ENCODE data around the gene EVA1A. TPM values are rescaled to one million over a fixed set of nuclear protein-coding genes. Genes with fewer than 3 reads are reported as not detected.

The EVA1A gene
- total RNA-seq, 1 donor from 2014 or later: 19.9 TPM

DNA sequence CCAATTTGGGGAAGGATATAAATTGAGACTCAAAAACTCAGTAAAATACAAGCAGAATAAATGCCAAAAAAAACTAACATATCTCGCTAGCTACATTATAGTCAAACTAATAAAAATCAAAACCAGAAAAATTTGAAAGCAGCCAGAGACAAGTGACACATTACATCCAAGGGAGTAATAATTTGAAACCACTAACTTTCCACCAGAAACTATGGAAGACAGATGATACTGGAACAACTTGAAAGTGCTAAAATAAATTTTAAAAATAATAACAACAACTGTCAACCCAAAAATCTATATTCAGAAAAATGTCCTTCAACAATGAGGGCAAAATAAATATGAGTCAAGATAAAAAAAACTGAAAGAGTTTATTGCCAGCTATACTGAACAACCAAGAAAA is 110.7 kb downstream of the EVA1A start:
- DNase-seq (ENCODE audit: low spot score): no peak
- no peaks in the 10 kb centered on the region for H3K36me3 Mint-ChIP-seq (ENCODE audit: low read depth, unreplicated experiment)
- TF ChIP-seq, protein P1, sequence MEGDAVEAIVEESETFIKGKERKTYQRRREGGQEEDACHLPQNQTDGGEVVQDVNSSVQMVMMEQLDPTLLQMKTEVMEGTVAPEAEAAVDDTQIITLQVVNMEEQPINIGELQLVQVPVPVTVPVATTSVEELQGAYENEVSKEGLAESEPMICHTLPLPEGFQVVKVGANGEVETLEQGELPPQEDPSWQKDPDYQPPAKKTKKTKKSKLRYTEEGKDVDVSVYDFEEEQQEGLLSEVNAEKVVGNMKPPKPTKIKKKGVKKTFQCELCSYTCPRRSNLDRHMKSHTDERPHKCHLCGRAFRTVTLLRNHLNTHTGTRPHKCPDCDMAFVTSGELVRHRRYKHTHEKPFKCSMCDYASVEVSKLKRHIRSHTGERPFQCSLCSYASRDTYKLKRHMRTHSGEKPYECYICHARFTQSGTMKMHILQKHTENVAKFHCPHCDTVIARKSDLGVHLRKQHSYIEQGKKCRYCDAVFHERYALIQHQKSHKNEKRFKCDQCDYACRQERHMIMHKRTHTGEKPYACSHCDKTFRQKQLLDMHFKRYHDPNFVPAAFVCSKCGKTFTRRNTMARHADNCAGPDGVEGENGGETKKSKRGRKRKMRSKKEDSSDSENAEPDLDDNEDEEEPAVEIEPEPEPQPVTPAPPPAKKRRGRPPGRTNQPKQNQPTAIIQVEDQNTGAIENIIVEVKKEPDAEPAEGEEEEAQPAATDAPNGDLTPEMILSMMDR (IDR thresholded peaks at IDR 0.05; ENCODE audit: unreplicated experiment): no peak
- H3K27ac Mint-ChIP-seq (ENCODE audit: unreplicated experiment): no peak overlapping the region
- no peak overlapping the region for H3K4me3 Mint-ChIP-seq (ENCODE audit: unreplicated experiment)
- no peaks in the 10 kb centered on the region for H3K4me1 Mint-ChIP-seq (ENCODE audit: unreplicated experiment)
- H3K9me3 Mint-ChIP-seq (ENCODE audit: unreplicated experiment): no peaks in the 10 kb centered on the region
- H3K27me3 Mint-ChIP-seq (ENCODE audit: unreplicated experiment): no peaks in the 10 kb centered on the region

DNA sequence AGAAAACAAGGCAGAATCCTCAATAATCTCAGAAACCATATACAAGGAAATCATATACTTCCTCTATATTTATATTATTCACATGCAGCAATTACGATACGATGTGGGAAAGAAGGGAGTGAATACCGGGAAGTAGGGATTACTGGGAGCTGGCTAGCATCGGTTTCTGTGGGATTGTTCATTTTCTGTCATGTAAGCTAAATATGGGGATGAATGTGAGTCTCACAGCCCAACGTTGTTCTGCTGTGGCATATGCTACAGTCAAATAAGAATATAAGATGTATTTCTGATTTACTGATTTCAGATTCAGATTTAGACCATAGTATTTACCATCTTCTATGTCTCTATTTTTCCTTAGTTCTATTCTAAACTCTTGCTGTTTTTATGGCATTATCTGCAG is 113.6 kb downstream of the EVA1A start:
- Mint-ChIP-seq H3K4me1 (ENCODE audit: unreplicated experiment) (no peaks in the 10 kb centered on the region), H3K27me3 (ENCODE audit: unreplicated experiment) (no peaks in the 10 kb centered on the region), H3K36me3 (ENCODE audit: low read depth, unreplicated experiment) (no peaks in the 10 kb centered on the region), H3K9me3 (ENCODE audit: unreplicated experiment) (no peaks in the 10 kb centered on the region), H3K4me3 (ENCODE audit: unreplicated experiment) (no peak overlapping the region), H3K27ac (ENCODE audit: unreplicated experiment) (no peak overlapping the region)
- TF ChIP-seq, protein P1 (IDR thresholded peaks at IDR 0.05; ENCODE audit: unreplicated experiment): no peak
- DNase-seq (ENCODE audit: low spot score): no peak

Other genes with a start within 250 kb of the EVA1A start
- 40.1 TPM for gene MRPL19, start 85.8 kb upstream of the EVA1A start, total RNA-seq (ENCODE audit: unreplicated experiment)
- 13.0 TPM for gene GCFC2, start 150.0 kb upstream of the EVA1A start, total RNA-seq (ENCODE audit: unreplicated experiment)